GM21723 (cell line): ENCODE results near the gene ETV6.

ENCODE experiments used
- ATAC-seq: cut with Tn5 transposase; IDR thresholded peaks from one replicate; pipeline ENCODE4 v1.9.1; 2021; ENCODE audit warnings: mild to moderate bottlenecking, moderate library complexity; ENCODE audit not compliant: unreplicated experiment

The ETV6 gene

DNA sequence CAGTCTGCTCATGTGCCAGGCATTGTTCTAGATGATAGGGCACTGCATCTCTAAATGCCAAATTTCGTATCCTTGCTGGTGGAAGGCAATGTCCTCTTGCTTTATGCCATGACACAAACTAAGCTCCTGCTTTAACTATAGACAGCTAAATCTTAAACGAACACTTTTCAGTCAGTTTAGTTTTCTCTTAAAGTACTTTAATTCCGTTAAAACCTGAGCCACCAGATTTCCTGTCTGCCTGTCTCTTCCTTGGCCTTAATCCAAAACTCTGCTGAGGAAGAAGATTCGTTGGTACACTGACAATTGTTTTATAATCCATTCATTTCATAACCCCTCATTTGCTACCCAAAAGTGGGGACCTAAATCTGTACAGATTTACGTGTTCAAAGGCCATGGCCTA, 226.8 kb downstream of the ETV6 start:
- no peak for ATAC-seq

DNA sequence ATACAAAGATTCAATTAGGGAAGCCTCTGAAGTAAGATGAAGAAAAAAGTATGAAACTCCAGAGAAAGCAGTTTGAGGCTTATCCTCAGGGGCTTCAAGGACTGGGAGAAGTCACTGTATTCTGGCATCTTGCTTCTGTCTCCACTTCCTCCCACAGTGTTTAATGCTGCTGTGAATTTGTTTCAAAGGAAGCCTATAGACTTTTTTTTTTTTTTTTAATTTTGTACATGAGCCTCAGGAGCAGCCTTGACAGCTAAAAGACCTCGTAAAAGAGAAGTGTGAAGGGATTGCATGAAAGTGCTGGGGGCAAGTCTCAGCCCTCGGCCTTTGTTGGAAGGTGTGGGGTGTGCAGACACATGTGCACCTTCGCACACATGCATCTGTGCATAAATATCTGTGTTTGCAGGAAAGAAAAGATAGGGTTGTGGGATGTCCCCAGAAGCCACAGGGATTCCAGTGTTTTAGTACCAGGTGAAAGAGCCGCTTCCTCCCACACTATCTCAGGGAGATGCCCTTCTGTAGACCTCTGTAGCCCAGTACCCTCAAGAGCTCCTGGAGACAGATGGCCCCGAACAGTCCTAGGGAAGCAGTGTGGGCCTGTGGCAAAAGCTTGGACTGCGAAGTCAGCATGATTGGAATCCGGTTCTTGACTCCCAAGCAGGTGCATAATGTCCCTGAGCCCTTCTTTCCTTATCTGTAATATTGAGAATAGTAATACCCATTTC, 227.8 kb downstream of the ETV6 start:
- no peak for ATAC-seq

DNA sequence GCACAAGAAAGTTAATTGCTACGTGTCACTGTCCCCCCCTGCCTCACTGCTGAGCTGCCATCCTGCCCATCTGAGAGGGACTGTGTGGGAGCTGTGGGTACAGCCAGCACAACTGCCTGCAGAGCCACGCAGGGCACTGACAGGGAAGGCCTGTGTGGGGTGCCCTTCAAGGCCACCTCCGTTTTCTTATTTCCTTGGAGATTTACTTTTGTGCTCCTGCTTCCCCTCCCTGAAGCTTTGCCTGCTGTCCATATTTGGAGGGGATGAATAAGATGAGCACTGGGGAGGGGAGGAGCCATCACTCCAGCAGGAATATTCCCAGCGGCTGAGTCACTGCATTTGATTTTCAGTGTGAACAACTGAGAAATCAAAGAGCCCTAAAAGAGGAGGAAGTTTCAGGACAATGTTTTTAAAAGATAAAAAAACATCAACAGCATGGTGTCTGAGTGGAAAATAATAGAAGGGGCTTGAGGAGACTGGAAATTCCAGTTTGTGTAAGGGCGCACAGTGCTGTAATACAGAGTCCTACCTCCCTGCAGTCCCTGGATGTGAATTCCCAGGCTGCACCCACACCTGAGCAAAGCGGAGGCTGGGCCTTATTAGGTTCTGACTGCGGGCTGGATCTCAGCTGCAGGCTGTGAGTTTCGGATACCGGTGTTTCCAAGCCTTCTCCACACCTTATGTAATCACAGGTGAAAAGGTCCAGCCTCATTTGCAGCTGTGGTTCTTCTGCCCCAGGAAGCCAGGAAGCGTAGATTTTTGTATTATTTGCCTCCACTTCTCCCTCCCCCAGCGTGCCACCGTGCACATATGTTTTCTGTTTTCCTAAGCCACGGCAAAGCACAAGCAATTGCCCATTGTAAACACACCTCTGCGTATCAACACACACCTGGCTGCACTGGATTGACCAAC, 228.7 kb downstream of the ETV6 start:
- no peak for ATAC-seq

GRCh38 chr12:11879306-11879705, 229.8 kb downstream of the ETV6 start:
- ATAC-seq: no peak

- no peak for ATAC-seq
Observed at GRCh38 chr12:11880381-11880780, 230.9 kb downstream of the ETV6 start.

DNA sequence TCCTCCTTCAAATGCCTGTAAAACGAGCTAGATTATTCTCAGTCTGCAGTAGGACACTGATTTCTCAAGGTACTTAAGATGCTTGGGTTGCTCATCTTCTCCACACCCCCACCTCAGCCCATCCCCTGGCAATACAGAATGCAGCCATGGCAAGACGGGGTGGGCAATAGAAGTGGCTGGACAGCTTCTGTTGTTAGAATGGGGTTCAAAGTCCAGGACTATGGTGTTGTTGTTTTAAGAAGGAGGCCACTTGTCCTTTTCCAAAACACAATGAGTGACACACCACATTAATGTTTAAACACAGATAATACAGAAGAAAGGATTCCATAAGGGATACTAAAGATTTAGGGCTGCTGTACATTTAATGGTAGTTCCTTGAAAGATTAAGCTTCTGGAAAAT, 232.4 kb downstream of the ETV6 start:
- ATAC-seq: no peak

GRCh38 chr12:11882301-11883019, 233.0 kb downstream of the ETV6 start:
- ATAC-seq: peak; percentile 44

- no peak for ATAC-seq
Observed at GRCh38 chr12:11884116-11884515, 234.6 kb downstream of the ETV6 start.

- no peak for ATAC-seq
Observed at GRCh38 chr12:11884706-11885105, 235.2 kb downstream of the ETV6 start.

DNA sequence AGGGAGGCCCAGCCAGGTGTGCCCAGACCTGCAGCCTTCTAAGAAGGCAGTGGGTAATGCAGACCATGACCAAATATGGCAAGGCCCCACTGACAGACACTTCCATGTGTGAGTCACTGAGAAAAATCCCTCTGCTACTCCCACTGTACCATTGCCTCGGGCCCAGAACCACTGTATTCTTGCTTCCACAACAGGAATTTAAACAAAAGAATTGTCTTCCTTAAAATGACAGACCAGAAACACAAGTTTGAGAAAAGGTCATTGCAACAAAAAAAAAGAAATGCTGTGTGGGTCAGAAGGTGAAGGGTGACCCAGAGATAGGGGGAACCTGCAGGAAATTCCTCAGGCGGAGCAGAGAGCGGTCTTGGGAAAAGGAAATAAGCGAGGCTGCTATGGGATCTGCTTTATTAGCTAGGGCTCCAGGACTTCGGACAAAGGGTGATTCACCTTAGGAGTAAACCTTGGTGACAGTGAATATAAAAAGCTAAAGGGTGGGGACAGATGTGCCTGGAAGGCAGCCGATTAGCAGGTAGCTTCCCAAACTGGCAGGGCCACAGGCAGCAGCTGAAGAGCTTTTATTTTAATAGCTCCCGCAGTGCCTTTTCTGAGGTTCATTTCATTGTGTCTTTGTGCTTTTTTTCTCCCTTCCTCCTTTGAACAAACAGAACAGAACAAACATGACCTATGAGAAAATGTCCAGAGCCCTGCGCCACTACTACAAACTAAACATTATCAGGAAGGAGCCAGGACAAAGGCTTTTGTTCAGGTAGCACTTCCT, 236.0 kb downstream of the ETV6 start:
- ATAC-seq: no peak

GRCh38 chr12:11886339-11886738, 236.9 kb downstream of the ETV6 start:
- no peak for ATAC-seq

- no peak for ATAC-seq
Observed at GRCh38 chr12:11888029-11888428, 238.6 kb downstream of the ETV6 start.

- ATAC-seq: no peak
Observed at GRCh38 chr12:11891346-11891745, 241.9 kb downstream of the ETV6 start.

- ATAC-seq: no peak
Observed at GRCh38 chr12:11891754-11892386, 242.4 kb downstream of the ETV6 start.

- no peak for ATAC-seq
Observed at GRCh38 chr12:11893998-11894397, 244.5 kb downstream of the ETV6 start.

DNA sequence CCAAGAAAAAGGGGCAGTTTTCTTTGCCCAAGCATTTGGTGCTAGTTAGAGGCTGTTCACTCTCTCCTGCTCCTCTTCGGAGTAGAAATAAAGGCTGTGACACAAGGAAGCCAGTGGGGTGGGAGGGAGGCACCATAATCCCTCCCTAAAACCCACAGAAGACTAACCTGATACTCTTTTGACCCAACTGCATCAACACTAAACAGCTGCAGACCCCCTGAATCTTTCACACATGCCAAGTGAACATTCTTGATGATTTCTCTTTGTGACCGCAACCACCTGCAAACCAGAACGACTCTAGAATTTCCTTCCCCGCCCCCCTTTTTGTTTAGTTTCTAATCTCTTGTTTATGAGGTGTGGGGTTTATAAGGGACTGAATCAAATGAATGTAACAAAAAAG, 245.4 kb downstream of the ETV6 start:
- no peak for ATAC-seq

- no peak for ATAC-seq
Observed at GRCh38 chr12:11895421-11896078, 246.1 kb downstream of the ETV6 start.

- ATAC-seq: no peak
Observed at GRCh38 chr12:11896417-11896929, 247.0 kb downstream of the ETV6 start.

- no peak for ATAC-seq
Observed at GRCh38 chr12:11897923-11898322, 248.4 kb downstream of the ETV6 start.
